GM21367 (cell line): ENCODE data around the gene DCDC1.
A peak's percentile ranks its signal among the peaks of the same experiment; 100 is the strongest.
"Not testable (repeated sequence)": the region's sequence is repeated elsewhere in the genome, so short reads cannot be mapped to it uniquely, and the experiment has no call there.

Experiments
- ATAC-seq: cut with Tn5 transposase; IDR thresholded peaks from one replicate; pipeline ENCODE4 v1.9.1; 2021; ENCODE audit not compliant: unreplicated experiment

The DCDC1 gene

DNA sequence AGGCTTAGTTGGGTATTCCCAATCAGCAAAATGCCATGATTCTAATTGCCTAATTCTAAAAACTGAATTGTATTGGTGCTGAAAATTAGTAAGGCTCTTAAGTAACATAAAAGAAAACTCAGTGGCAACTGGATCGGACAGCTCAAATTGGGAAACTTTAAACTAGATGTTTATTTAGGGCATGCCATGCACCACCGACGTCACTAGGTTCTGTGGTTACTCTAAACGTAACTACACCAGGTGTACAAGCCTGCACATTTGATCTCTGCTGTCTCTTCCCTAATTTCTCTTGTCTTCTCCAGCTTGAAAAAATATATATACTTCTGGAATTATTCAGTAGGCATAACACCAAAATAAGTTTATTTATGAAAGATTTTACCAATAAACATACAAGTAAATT lies 378.2 kb downstream of the DCDC1 start:
- no peak for ATAC-seq

GRCh38 chr11:30990625-30991296 lies 378.8 kb downstream of the DCDC1 start:
- no peak for ATAC-seq

- no peak for ATAC-seq
These were observed 381.7 kb downstream of the DCDC1 start for GRCh38 chr11:30987819-30988218.

- no peak for ATAC-seq
These were observed 384.0 kb downstream of the DCDC1 start for GRCh38 chr11:30985536-30985935.

- no peak for ATAC-seq
These were observed 384.7 kb downstream of the DCDC1 start for GRCh38 chr11:30984827-30985226.

- ATAC-seq: no peak
These were observed 385.1 kb downstream of the DCDC1 start for GRCh38 chr11:30984442-30984816.

GRCh38 chr11:30983776-30984441 lies 385.6 kb downstream of the DCDC1 start:
- no peak for ATAC-seq

DNA sequence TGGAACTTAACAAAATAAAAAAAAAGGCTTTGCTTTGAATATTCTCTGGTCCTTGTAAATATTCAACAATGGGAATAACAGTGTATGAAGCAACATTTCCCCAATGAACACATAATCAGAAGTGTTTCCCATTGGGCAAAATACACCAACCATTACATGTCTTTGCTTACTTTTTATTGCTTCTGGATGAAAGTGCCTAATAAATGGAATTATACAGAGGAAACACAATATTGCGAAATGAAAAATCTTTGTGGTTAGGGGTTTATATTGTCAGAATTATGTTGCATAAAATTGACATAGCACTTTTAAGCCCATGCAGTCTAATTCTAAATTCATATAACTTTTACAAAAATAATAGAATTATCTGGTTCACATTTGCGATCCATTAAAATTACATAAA lies 386.4 kb downstream of the DCDC1 start:
- no peak for ATAC-seq

- no peak for ATAC-seq
These were observed 402.0 kb downstream of the DCDC1 start for GRCh38 chr11:30967579-30967978.

DNA sequence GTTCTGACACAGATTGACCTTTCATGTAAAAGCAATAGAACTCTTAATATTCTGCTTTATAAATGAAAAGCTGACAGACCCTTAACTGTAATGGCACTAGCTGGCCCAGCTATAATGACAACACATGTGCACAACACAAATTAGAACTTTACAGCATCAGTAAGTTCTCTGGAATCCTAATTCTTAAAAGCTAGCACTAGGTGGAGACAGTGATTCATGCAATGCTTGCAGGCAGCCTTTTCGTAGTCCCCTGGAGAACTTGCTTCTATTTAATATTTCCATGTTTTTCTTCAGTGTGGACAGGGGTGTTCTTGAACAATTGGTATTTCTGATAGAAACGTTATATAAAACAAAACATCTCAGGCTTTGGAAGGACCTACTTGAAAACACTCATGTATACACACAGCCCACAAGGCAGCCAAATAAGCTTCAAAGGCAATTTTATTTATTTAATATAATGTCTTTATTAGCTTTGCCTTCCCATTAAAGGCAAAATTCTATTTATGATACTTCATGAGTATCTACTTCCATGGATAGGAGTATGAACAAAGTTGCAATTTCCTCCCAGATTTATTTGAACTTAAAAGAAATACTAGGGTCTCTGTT lies 409.0 kb downstream of the DCDC1 start:
- ATAC-seq: no peak

- no peak for ATAC-seq
These were observed 412.8 kb downstream of the DCDC1 start for GRCh38 chr11:30956751-30957150.

- ATAC-seq: no peak
These were observed 419.7 kb downstream of the DCDC1 start for GRCh38 chr11:30949838-30950237.

DNA sequence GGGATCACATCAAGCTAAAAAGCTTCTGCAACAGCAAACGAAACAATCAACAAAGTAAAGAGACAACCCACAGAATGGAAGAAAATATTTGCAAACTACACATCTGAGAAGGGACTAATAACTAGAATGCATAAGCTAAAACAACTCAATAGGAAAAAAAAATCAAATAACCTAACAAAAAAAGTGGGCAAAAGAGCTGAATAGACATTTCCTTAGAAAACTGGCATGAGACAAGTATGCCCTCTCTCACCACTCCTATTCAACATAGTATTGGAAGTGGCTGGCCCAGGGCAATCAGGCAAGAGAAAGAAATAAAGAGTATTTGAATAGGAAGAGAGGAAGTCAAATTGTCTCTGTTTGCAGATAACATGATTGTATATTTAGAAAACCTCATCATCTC lies 421.8 kb downstream of the DCDC1 start:
- ATAC-seq: not testable (repeated sequence)

DNA sequence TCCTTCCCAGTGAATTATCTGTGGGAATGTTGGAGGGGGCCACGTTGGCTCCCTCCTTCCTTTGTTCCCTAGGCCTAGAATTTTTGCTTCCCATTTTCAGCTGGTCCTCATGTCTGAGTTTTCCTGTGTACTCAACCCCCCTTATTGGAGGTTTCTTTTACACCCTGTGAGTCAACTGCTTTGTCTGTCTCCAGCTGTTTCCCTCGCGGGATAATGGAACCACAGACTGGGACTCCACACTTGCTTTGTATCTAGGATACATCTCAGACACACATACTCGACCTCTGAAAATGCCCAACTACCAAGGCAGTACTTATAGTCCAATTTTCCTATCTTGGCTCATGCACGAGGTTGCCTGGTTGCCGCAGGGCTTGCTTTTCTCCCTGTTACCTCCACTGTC lies 430.7 kb downstream of the DCDC1 start:
- ATAC-seq: no peak

DNA sequence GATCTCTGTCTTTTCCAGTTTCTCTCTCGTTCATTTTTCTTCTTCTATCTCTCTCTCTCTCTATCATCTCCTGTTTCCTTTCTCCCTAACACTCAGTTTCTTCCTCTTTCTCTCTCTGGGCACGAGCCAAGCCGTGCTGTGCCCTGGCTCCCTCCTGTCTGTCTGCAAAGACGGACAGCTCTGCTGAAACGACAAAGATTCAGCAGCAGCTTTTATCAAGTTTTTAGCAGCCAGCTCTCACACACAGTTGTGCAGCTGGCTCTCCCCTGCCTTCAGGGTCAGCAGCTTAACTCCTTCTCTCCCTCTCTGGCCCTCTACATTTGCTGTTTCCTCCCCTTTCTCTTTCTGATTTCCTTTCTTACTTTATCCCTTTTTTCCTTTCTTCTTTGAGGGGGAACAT lies 431.4 kb downstream of the DCDC1 start:
- no peak for ATAC-seq

- no peak for ATAC-seq
These were observed 433.0 kb downstream of the DCDC1 start for GRCh38 chr11:30936491-30936890.

- no peak for ATAC-seq
These were observed 433.7 kb downstream of the DCDC1 start for GRCh38 chr11:30935861-30936260.

DNA sequence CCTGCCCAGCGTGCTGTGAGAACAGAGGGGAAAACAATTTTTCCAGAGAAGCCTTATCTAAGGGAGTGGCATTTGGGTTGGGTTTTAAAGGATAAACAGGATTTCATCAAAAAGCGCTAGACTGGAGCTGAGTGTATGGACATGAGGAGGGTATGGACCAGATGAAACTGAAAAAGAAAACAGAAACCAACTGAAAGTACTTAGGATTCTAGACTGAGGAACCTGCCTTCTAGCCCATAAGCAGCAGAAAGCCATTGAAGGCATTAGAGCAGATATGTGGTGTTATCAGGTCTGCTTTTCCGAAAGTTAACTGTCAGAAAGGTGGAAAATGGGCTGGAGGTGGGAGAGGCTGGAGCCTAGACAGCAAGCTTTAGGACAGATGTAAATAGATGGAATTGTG lies 443.4 kb downstream of the DCDC1 start:
- no peak for ATAC-seq

DNA sequence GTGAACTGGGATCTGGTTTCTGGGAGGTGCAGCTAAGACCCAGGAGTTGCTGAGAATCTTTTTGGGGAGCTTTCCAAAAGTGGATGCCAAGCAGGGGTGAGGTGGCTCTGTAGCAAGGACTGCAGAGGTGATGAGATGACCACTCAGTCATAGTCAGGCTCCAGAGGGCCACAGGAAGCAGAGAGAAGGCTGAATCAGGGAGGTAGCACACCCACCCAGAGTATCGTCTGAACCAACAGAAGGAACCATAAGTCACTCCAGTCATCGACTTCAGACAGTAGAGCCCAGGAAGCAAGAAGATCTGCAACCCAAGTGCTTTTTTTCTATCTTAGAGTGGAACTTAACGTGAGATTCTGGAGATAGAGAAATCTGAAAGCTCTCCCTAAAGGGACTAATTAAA lies 447.7 kb downstream of the DCDC1 start:
- ATAC-seq: no peak

GRCh38 chr11:30919389-30920152 lies 450.0 kb downstream of the DCDC1 start:
- no peak for ATAC-seq

DNA sequence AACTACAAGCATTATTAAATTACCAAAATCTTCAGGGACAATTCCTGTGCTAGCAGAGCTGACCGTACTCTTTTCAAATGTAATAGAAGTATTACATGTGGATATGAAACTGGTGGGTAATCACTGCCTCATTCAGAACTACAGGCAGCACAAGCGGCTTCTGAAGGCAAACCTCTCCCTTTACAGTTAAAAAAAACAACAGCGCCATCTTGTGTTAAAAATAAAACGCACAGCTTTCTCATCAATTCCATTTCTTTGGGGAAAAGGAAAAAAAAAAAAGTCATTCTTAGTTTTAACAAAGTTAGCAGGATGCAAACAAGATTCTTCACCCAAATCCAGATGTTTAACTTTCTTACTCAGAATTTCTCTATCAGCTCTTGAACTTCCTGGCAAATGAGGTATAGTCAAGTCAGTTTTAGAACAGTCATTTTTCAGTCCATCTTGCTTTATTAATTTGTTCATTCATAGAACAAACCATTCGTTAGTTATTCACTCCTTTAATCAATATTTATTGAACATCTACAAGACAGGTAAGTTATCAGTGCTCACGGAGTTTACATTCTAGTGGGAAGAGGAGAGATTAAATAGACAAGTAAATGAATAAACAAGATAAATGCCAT lies 451.6 kb downstream of the DCDC1 start:
- peak; percentile 76 for ATAC-seq
